HG03521 (cell line): ENCODE measurements around the gene SLC7A4.
A peak's percentile ranks its signal among the peaks of the same experiment; 100 is the strongest.
"Not testable (repeated sequence)": the region's sequence is repeated elsewhere in the genome, so short reads cannot be mapped to it uniquely, and the experiment has no call there.

ENCODE experiments used
- ATAC-seq: cut with Tn5 transposase; IDR thresholded peaks from one replicate; pipeline ENCODE4 v1.9.1; 2021; ENCODE audit warnings: mild to moderate bottlenecking, moderate library complexity; ENCODE audit not compliant: unreplicated experiment

The SLC7A4 gene

DNA sequence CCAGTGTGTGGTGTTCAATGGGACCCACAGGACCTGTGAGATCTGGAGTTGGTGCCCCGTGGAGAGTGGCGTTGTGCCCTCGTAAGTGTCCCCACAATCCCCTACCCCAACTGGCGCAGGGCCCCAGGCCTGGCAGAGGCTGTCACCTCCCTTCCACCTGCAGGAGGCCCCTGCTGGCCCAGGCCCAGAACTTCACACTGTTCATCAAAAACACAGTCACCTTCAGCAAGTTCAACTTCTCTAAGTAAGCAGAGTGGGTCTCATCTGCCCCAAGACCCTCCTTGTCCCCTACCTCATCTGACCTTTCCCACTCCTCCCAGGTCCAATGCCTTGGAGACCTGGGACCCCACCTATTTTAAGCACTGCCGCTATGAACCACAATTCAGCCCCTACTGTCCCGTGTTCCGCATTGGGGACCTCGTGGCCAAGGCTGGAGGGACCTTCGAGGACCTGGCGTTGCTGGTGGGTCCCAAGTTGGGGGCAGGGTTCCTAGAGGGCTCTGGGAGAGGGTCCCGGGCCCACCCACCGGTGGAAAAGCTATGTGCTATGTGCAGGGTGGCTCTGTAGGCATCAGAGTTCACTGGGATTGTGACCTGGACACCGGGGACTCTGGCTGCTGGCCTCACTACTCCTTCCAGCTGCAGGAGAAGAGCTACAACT, 9.3 kb downstream of the SLC7A4 start:
- ATAC-seq, result no peak

DNA sequence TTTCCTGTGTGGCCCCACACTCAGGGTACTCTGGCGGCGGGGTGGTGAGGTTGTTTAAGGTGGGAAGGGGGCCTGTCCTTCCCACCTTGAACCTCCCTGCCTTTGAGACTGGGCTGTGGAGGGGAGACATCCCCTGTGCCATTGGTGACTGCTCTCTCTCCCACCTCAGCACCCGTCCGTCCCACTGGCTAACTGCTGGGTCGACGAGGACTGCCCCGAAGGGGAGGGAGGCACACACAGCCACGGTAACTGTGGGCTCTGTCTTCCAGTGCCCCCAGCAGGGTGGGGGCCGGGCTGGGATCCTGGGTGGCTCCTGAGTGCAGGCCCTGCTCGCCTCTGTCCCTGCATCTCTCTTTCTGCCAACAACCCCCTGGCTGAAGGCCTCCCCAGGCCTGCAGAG, 9.9 kb downstream of the SLC7A4 start:
- ATAC-seq, result no peak

DNA sequence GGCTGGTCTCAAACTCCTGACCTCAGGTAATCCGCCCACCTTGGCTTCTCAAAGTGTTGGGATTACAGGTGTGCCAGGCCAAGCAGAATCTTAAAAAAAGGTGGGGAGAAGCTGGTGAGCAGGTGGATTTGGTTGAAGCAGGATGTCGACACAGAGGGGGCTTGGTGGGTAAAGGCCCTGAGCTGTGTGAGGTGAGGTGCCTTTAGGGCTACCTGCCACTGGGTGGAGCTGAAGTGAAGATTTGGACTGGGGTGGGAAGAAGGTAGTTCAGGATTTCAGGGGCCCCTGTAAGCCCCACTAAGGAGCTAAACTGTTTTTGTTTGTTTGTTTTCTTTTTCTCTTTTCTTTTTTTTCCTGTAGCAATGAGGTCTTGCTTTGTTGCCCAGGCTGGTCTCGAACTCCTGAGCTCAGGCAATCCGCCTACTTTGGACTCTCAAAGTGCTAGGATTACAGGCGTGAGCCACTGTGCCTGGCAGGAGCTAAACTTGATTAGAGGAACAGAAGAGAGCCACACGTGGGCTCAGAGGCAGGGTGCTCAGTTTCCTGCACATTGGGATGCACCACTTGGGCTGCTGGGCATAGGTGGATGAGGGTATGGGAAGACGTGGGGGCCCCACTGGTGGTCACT, 11.4 kb downstream of the SLC7A4 start:
- ATAC-seq, result no peak

DNA sequence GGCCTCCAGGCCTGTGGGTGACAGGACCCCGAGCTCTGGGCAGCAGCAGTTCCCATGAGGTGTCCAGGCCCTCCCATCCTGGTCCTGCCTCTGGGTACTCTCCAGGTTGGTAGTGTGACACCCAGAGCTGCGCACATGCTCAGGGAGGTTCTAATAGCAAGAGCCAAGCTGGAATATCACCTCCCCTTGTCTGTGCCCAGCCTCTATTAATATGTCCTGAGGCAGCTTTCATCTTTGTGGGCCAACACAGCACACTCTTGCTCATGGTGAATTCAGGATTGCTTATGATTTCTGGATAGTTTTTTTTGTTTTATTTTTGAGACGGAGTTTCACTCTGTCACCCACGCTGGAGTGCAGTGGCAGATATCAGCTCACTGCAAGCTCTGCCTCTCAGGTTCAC, 14.0 kb downstream of the SLC7A4 start:
- no peak for ATAC-seq

DNA sequence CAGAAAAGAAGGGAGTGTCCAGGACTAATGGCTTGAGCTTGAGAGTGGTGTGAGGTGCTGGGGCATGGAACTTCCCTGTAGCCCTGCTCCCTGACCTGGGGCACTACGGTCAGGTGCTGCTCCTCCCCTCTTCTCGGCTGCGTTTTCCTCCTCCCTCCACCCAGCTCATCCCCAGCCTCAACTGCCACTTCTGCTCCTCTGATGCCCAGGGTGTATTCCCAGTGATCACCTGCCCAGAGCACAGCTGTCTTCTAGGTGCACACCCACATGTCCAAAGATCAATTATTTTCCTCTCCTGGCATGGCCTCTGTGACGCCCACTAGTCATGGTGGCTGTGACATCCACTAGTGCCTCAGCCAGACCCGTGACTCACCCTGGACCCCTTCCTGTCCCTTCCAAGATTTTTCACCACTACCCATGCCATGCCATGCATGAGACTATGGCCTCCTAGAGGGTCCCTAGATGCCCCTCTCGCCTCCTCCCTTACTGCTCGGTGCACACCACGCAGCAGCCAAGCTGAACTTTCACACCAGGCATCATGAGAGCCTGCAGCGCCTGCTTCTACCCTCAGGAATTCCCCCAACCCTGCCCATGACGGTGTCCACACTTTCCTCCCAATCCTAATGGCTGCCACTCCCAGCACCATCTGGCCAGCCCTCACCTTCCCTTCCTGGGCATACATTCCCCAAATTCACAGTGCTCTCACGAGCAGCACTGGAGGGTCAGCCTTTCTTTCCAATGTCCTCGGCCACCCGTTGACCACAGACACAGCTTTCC, 15.5 kb downstream of the SLC7A4 start:
- no peak for ATAC-seq

DNA sequence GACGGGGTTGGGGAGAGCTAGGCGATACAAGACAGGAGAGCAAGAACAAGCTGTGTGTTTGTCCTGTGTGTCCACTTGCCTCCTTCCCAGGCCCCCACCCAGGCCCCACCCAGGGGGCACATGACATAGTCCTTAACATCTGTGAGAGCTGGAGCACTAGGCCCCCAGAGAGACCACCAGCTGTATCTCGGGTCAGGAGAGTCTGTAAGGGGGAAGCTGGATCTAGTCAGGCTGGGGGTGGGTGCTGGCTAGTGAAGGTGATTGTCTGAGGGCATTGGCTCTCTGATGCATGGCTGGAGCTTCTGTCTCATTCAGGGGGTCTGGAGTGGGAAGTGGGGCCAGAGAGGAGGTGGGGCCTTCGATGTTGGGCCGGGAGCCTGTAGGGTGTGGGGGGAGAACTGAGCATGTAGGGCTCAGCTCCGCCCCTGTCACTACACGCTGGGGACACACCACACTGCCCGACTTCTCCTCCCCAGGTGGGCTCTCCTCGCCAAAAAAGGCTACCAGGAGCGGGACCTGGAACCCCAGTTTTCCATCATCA, 16.8 kb downstream of the SLC7A4 start:
- ATAC-seq, result no peak

DNA sequence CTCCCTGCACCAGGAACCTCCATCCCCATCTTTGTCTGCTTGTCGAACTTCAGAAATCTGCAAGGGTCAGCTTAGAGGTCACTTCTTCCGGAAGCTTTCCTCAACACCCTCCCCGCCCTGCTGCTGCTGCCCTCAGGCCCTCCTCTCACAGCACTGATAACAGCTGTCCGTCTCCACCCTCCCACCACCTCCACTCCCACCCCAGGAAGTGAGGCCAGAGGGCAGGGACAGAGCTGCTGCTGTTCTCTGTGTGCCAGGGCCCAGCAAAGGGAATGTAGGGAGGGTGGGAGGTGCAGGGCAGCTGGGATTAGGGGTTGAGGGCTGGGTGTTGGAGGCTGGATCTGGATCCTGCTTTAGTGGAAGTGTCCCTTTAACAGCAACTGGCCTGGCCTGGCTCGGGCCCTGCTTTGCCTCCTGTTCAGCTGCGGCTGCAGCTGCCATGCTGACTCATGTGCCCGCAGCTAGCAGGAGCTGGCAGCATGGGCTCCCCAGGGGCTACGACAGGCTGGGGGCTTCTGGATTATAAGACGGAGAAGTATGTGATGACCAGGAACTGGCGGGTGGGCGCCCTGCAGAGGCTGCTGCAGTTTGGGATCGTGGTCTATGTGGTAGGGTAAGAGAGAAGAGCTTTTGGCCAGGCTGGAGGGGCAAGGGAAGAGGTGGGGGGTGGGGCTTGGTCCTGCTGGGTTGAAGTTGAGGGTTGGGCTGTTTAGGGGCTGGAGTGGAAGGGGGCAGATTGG, 17.5 kb downstream of the SLC7A4 start, which contains the start of gene P2RX6:
P2RX6 (plus strand) TSS at position 440 of the 740 bp plus-strand sequence; CDS start at position 450, 10 bp downstream.
- ATAC-seq, result no peak

DNA sequence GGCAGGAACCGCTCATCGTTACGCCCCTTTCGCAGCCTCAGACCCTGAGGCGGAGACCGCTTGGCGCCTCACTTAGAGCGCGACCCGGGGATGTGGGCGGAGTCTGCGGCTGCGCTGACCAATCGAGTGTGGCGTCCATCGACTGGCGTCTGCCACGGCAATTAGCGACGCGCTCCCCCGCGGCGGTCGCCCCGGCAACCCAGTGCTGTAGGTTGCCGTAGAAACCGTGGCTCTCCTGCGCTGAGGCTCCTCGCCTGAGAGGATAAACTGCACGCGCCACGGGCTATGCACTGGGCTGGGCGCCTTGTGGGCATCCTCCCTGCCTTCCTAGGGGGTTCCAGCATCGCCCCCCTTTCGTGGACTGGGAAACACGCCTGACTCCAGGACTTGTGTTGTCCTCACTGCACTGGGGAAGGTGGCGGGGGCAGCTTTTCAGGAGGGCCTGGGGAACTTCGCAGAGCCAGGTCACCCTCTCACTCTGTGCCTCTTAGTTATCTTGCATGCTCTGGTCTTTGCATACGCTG, 18.1 kb downstream of the SLC7A4 start:
- ATAC-seq, result peak; percentile 91

DNA sequence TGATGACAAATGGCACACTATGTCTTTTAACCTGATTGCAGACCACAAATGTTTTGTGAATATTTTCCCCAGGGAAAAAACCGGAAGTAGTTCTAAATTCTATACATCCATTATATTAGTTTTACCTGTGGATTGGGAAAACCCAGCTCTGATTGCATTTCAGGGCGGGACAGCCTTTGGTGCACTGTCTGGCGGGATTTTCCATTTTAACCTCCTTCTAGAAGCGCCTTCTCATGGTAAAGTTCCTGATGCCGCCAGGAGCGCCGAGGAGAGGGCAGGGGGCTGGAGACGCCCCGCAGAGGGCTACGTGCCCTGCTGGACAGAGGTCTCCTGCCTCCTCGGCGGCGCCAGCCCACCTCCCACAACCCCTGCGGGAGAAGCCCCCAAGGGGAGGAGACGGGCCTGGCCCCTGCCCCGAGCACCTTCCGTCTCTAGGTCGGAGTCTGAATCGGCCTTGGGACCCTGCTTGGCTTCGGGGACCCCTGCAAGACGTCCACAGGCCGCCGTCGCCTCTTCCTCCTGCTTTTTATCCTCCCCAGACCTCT, 18.6 kb downstream of the SLC7A4 start:
- no peak for ATAC-seq

DNA sequence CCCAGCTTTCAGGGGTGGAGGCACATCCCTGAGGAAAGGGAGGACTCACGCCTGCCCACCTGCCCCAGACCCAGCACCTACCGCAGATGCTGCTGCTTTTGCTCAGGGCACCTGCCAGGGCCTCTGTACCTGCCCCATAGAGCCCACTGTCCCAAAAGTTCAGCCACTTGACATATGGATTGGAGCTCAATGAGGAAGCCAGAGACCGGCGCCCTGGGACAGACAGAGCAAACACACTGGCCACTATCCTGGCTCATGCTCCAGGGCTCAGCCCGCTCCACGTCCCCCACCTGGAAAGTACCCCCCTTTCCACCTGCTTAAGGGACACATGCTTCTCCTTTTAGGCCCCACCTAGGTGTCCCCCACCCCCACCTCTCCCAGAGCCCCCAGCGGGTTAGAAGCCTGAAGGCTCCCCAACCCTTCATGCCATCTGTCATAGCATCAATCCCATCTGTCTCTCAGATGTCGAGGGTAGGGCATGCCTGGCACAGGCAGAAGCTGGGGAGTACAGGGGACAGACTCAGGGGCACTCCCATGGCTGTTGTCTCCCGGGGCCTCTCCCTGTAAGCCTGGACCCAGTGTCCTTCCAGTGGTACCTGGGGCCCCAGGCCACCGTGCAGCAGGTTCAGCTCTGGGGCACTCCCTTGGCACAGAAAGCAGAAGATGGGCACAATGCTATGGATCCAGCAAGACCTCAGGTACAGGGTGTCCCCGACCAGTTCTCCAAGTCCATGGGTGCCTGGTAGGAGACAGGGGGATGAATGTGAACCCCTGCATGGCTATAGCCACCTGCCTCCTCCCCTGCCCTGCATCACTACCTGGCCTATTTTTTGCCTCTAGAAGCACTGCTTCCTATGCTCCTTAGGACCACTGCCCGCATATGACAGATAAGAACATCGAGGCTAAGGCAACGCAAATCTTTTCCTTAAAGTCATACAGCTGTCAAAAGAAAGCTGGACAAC, 19.6 kb downstream of the SLC7A4 start:
- no peak for ATAC-seq

DNA sequence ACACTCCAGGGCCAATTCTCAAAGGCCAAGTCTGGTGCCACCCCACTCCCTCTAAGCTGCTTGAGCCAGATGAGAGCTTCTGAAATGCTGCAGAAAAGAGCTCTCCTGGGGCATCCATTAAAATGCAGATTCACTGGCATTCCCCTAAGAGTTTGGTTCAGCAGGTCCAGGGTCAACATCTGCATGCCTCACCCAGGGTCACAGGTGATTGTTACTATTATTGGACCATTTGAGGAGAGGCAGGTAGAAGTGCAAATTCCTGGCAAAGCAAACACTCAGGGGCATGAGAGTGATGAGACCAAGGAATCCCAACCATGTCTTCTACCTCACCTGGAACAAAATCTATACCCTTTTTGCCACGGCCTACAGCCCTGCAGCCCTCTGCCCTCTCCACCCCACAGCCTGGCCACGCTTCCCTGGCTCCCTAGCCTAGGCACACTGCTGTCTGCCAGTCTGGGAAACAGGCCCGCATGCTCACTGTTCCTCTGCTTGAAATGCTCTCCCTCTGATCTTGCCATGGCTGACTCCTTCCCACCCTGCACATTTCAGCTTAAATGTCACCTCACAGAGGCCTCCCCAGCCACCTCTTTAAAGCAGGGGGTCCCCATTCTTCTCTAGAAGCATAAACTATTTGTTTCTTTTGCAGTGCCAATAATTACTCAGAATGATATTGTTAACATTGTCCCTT, 21.8 kb downstream of the SLC7A4 start:
- ATAC-seq, result no peak

DNA sequence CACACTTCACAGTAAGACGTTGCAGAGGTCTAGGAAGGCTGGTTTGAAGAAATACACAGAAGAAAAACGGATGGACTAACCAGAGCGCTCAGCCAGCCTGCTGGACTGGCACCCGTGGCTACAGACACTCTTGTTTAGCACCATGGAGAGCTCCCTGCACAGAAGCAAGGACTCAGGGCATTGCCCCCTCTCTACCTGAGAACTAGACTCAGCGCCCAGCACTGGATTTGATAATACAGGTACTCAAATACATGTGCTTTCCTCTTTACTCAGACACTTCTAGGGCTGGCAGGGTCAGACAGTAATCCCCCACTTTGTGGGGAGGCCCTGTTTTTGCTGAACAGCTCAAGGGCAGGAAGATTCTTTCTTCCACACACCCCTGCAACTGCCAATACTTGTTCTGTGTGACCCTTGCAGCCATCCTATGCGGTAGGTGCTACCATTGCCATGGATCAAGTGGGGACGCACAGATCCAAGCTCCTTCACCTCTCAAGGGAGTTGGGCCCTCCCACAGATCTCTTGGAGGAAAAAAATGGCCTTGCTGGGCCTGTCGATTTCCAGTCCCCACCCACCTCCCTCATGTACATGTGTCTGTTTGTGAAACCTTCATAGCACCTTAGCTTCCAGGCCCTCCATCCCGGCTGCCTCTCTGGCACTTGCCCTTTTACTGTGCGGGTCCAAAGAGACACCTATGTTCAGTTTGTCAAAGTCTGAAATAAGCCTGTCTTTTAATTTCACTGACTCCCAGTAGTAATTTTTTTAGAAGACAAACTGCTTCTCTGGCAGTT, 22.5 kb downstream of the SLC7A4 start:
- no peak for ATAC-seq

DNA sequence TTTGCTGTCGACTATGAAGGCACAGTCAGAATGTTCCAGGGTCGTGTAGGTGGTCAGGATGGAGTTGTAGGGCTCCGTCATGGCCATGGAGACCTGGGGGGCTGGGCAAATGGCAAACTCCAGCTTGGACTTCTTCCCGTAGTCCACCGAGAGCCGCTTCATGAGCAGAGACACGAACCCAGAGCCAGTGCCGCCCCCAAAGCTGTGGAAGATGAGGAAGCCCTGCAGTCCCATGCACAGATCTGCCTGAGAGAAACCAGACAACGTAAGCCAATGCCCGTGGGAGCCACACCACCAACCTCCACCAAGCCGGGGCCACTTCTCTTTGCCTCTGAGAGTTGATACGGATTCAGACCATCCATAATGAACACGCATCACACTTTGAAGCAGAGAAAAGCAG, 23.2 kb downstream of the SLC7A4 start:
- ATAC-seq, result not testable (repeated sequence)

DNA sequence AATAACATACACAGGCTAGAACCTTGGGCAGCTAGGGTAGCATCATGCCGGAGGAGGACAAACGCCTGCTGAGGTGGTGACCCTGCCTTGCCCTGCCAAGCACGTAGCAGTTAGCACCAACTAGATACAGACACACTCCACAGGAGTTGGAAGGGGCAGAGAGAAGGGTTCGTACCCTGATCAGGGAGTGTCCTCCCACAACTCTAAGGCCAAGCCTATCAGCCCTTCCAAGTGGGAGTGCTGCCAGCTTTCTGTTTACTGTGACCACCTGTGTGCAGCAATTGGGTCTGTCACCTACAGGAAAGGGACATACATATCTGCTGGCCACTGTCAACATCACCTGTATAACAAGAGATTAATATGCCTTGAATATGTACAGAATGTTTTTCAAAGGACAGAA, 28.6 kb downstream of the SLC7A4 start:
- ATAC-seq, result no peak

DNA sequence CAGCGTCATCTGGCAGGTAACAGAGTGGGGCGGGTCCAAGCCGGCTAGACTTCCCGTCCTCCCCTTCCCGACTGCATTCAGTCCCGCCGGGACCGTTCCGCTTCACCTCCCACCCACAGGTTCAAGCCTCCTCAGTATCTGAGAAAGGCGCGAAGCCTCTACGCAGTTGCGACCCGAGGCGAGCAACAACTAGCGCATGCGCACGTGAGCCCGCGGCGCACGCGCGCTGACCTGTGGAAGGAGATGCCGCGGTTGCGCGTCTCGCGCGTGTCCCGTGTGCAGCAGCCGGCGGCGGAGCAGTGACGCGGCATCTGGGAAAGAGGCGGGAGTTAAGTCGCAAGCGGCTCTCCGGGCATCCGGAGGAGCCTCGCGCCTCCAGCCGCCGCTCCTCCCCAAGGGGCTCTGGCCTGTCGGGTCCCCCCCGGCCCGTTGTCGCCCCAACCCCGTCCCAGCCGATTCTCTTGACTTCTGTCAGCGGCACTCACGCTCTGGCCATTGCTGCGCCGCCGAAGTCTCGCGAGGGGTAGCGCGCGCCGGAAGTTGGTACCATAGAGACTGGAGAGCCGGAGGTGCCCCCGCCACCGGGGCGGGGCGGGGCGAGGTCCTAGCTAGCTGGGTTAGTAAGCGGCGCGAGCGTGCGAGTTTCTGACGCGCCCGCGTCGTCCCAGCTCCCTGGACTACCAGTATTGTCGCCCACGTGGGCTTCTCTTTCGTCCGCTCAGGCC, 30.6 kb downstream of the SLC7A4 start, which contains the start of gene THAP7:
THAP7 (minus strand) TSS at position 518 of the 725 bp plus-strand sequence; CDS start at position 311, 207 bp downstream.
- peak; percentile 82 for ATAC-seq

DNA sequence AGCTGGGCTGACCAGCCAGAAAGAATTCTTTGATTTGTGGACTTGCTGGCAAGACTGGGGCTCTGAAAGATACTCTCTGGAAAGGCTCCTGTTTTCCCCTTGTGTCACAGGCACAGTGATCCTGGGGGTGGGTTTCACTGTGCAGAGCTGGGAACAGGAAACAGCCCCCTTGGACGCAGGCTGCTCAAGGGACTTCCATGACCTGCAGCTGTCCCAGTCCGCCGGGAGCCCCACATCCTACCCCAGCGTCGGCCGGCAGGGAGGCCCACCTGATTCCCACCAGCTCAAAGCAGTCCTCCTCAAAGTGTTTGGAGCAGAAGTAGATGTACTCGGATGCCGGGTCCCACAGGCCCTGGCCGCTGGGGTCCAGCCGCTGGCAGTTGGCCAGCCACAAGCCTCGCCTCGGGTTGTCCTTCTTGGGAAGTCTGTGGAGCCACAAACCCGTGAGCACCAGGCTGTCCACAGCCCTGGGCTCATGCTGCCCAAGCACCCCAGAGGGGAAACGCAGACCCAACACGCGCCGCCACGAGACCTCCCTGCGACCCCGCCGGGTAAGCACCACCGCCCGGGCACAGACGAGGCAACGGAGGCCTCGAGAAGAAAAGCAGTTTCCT, 31.3 kb downstream of the SLC7A4 start:
- ATAC-seq, result peak; percentile 1
